GM18951 (cell line): ENCODE data around the gene MPP3.

Experiments used
- POLR2A ChIP-seq: IDR thresholded peaks from 4 replicates; pipeline ENCODE4 v1.6.1; 2011; ENCODE audit warnings: mild to moderate bottlenecking; ENCODE audit not compliant: insufficient read length, insufficient read depth; ENCODE audit errors: extremely low read depth
- in situ Hi-C: fragments of 300-500 bp; cut with MboI; formaldehyde crosslinking; loops from one replicate; pipeline ENCODE4 v1.12.0; 2022; ENCODE audit warnings: low sequenced_read_pairs, mixed read lengths, inconsistent platforms; ENCODE audit not compliant: unreplicated experiment

MPP3 gene

GRCh38 chr17:43832976-43833829 lies at the start of gene MPP3:
TSS of gene MPP3 (minus strand) at chr17:43833146. CDS start at chr17:43831906, 1,240 bp downstream.
- no peak for TF ChIP-seq POLR2A
- in situ Hi-C loops, result no loop called here

GRCh38 chr17:43881758-43882505 lies 49.0 kb upstream of the MPP3 start:
- in situ Hi-C loops, result no loop called here
- TF ChIP-seq POLR2A, result no peak

GRCh38 chr17:43881181-43881580 lies 48.2 kb upstream of the MPP3 start:
- in situ Hi-C loops, result no loop called here
- TF ChIP-seq POLR2A, result no peak

GRCh38 chr17:43880420-43880991 lies 47.6 kb upstream of the MPP3 start:
- in situ Hi-C loops, result no loop called here
- no peak for TF ChIP-seq POLR2A

- no peak for TF ChIP-seq POLR2A
- in situ Hi-C loops, result no loop called here
These were observed 46.9 kb upstream of the MPP3 start for GRCh38 chr17:43879723-43880419.

- in situ Hi-C loops, result no loop called here
- TF ChIP-seq POLR2A, result no peak
These were observed 45.6 kb upstream of the MPP3 start for GRCh38 chr17:43878260-43879175.

GRCh38 chr17:43877451-43878155 lies 44.7 kb upstream of the MPP3 start:
- TF ChIP-seq POLR2A, result no peak
- in situ Hi-C loops, result no loop called here

GRCh38 chr17:43877031-43877430 lies 44.1 kb upstream of the MPP3 start:
- TF ChIP-seq POLR2A, result no peak

GRCh38 chr17:43875476-43876147 lies 42.7 kb upstream of the MPP3 start:
- TF ChIP-seq POLR2A, result no peak
- in situ Hi-C loops, result no loop called here

More at GRCh38 chr17:43877031-43877430, 44.1 kb upstream of the MPP3 start:
- in situ Hi-C loops, result no loop called here

GRCh38 chr17:43874293-43874692 lies 41.3 kb upstream of the MPP3 start:
- TF ChIP-seq POLR2A, result no peak
- in situ Hi-C loops, result no loop called here

GRCh38 chr17:43873815-43874214 lies 40.9 kb upstream of the MPP3 start:
- in situ Hi-C loops, result no loop called here
- TF ChIP-seq POLR2A, result no peak
